Psoas muscle (tissue), 8 donors: ENCODE measurements around the gene RALGPS2. TPM values are rescaled to one million over a fixed set of nuclear protein-coding genes. Genes with fewer than 3 reads are reported as not detected.

Experiments
- ATAC-seq, 4 donors: fragments of 200-7000 bp; cut with Tn5 transposase; one replicate each; pipeline ENCODE4 v1.9.1; 2020; ENCODE audit warnings: moderate library complexity in 3 of 4, mild to moderate bottlenecking in 2 of 4
- DNase-seq, 2 donors: peaks; one replicate each; pipeline ENCODE4 v3.0.0-alpha.2; 2020
- H3K27ac ChIP-seq: fragments of 200-600 bp; one replicate; pipeline ENCODE4 v1.8.0; 2022
- H3K27me3 ChIP-seq, 3 donors: fragments of 200-600 bp in 1 of 3; one replicate each; pipeline versions ENCODE4 v1.6.1 to v1.8.0; 2013 to 2022; ENCODE audit warnings: low read length in 2 of 3, mild to moderate bottlenecking in 2 of 3, moderate library complexity in 1 of 3; ENCODE audit not compliant: insufficient read depth in 3 of 3
- H3K36me3 ChIP-seq, 2 donors: fragments of 200-600 bp in 1 of 2; one replicate each; pipeline versions ENCODE4 v1.6.1 to v1.8.0; 2013 to 2022; ENCODE audit warnings: low read depth in 1 of 2, mild to moderate bottlenecking in 1 of 2, moderate library complexity in 1 of 2; ENCODE audit not compliant: insufficient read depth in 1 of 2
- H3K4me1 ChIP-seq: fragments of 200-600 bp; one replicate; pipeline ENCODE4 v1.8.0; 2022
- H3K4me3 ChIP-seq: fragments of 200-600 bp; one replicate; pipeline ENCODE4 v1.8.0; 2022; ENCODE audit warnings: mild to moderate bottlenecking
- H3K9me3 ChIP-seq: fragments of 200-600 bp; one replicate; pipeline ENCODE4 v1.8.0; 2022
- CTCF ChIP-seq: fragments of 200-600 bp; IDR thresholded peaks from one replicate; pipeline ENCODE4 v1.8.0; 2022; ENCODE audit warnings: antibody characterized with exemption
- WGBS, 3 donors: extraction: QIAGEN DNeasy Blood & Tissue Kit; methylation state at CpG; one replicate each; pipeline versions ENCODE4 v1.1.6 to v1.1.7; 2013; 5-methylcytosine and 5-hydroxymethylcytosine counted together
- intact Hi-C, 2 donors: fragments of 100-400 bp; cut with DNase I; formaldehyde crosslinking; loops; one replicate each; pipeline versions ENCODE4 v1.11.0 to v1.14.2; 2022
- polyA plus RNA-seq, 3 donors: library from polyadenylated mRNA; stranded (reverse); fragments of 200-250 nt; gene quantifications; one replicate each; pipeline ENCODE4 v1.2.3, GENCODE V29; 2013
- total RNA-seq, 4 donors: library from RNA; stranded (reverse); fragmentation: NEBNext Ultra II Directional in 2 of 4; extraction: Animal tissue kit (Norgen Biotek cat#: 25700) in 2 of 4; gene quantifications; one replicate each; pipeline versions ENCODE4 v1.2.1 to v1.2.4, GENCODE V29; 2021 to 2023
- donor health status: healthy with polysubstance abuse.
- donor health status: DM: no; HTN: no; CAD: no; lungs with moderate emphysema.
- donor health status: Bipolar disorder and iron deficiency.
- donor health status: healthy.
- donor health status: DM: yes; HTN: yes; CAD: no.
- donor health status: DM: no; HTN: no; CAD: no.
- donor health status: DM: no; HTN: no; CAD: no.
- donor health status: DM: yes; HTN: yes; CAD: no.

Gene RALGPS2
- total and polyA plus RNA-seq, 7 donors = 0.69 to 6.2 (median 2.4) TPM

GRCh38 chr1:178941261-178941689 lies 216.2 kb downstream of the RALGPS2 start:
- no peak for ATAC-seq
- WGBS, 3 donors = 86 to 92% (median 87%) methylated on average over 11 of the region's 11 CpGs
- H3K27me3 ChIP-seq = peaks cover 0 to 4% (median 0%) of the 10 kb centered on the region in 3 donors
- TF ChIP-seq CTCF = no peak
- no peak for DNase-seq
- no peak overlapping the region for H3K27ac ChIP-seq
- intact Hi-C loops = no loop called here
- H3K4me1 ChIP-seq = peaks cover 18% of the 10 kb centered on the region
- H3K9me3 ChIP-seq = no peaks in the 10 kb centered on the region
- no peaks in the 10 kb centered on the region for H3K36me3 ChIP-seq
- no peak overlapping the region for H3K4me3 ChIP-seq

GRCh38 chr1:178941849-178942248 lies 216.8 kb downstream of the RALGPS2 start:
- TF ChIP-seq CTCF = no peak
- 59 to 78% (median 70%) methylated on average over 14 of the region's 14 CpGs for WGBS, 3 donors
- Histone ChIP-seq H3K4me3 (no peak overlapping the region), H3K9me3 (no peaks in the 10 kb centered on the region), H3K27ac (no peak overlapping the region), H3K36me3 (no peaks in the 10 kb centered on the region), H3K27me3 (peaks cover 0 to 4% (median 0%) of the 10 kb centered on the region in 3 donors), H3K4me1 (peaks cover 18% of the 10 kb centered on the region)
- intact Hi-C loops = no loop called here
- DNase-seq (no peak), ATAC-seq (no peak)

- intact Hi-C loops = no loop called here
- Histone ChIP-seq H3K4me1 (peaks cover 18% of the 10 kb centered on the region), H3K36me3 (no peaks in the 10 kb centered on the region), H3K9me3 (no peaks in the 10 kb centered on the region), H3K27me3 (peaks cover 0 to 4% (median 0%) of the 10 kb centered on the region in 3 donors), H3K27ac (no peak overlapping the region), H3K4me3 (no peak overlapping the region)
- DNase-seq = peak; percentile 61 to 70
- no peak for ATAC-seq
- 63 to 76% (median 69%) methylated on average over 15 of the region's 15 CpGs for WGBS, 3 donors
- no peak for TF ChIP-seq CTCF
These were observed 217.5 kb downstream of the RALGPS2 start for GRCh38 chr1:178942285-178943198.

- peaks cover 8% of the 10 kb centered on the region for H3K4me1 ChIP-seq
- no peak overlapping the region for H3K27ac ChIP-seq
- DNase-seq = no peak
- no peaks in the 10 kb centered on the region for H3K9me3 ChIP-seq
- WGBS, 3 donors = 94 to 98% (median 95%) methylated on average over 8 of the region's 8 CpGs
- ATAC-seq = no peak
- H3K27me3 ChIP-seq = peaks cover 0 to 4% (median 0%) of the 10 kb centered on the region in 3 donors
- intact Hi-C loops = no loop called here
- no peak for TF ChIP-seq CTCF
- H3K4me3 ChIP-seq = no peak overlapping the region
- no peaks in the 10 kb centered on the region for H3K36me3 ChIP-seq
These were observed 219.7 kb downstream of the RALGPS2 start for GRCh38 chr1:178944729-178945128.
